C4-2B (cell line): ENCODE data around the gene PROCR.

ENCODE experiments used
- ZFX ChIP-seq: fragments of 450-650 bp; IDR thresholded peaks from 2 replicates; pipeline ENCODE4 v1.6.1; 2017
- TF ChIP-seq, protein P1 (sequence below): fragments of 450-650 bp; conservative IDR thresholded peaks from 2 replicates; pipeline ENCODE4 v1.5.1; 2017; ENCODE audit warnings: mild to moderate bottlenecking

DNA sequence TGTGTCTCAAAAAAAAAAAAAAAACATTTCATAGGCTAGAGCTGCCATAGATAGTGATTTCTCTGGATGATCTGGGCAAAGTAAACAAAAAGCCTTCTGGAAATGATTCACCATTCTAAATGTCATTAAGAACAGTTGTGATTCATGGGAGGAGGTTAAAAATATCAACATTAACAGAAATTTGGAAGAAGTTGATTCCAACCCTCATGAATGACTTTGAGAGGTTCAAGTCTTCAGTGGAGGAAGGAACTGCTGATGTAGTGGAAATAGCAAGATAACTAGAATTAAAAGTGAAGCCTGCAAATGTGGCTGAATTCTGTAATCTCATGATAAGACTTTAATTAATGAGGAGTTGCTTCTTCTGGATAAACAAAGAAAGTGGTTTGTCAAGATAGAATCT is 27.9 kb downstream of the PROCR start:
- TF ChIP-seq, protein P1, sequence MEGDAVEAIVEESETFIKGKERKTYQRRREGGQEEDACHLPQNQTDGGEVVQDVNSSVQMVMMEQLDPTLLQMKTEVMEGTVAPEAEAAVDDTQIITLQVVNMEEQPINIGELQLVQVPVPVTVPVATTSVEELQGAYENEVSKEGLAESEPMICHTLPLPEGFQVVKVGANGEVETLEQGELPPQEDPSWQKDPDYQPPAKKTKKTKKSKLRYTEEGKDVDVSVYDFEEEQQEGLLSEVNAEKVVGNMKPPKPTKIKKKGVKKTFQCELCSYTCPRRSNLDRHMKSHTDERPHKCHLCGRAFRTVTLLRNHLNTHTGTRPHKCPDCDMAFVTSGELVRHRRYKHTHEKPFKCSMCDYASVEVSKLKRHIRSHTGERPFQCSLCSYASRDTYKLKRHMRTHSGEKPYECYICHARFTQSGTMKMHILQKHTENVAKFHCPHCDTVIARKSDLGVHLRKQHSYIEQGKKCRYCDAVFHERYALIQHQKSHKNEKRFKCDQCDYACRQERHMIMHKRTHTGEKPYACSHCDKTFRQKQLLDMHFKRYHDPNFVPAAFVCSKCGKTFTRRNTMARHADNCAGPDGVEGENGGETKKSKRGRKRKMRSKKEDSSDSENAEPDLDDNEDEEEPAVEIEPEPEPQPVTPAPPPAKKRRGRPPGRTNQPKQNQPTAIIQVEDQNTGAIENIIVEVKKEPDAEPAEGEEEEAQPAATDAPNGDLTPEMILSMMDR = no peak
- no peak for TF ChIP-seq ZFX
